Karpas-422 (cell line): Measurements from ENCODE around the gene HHIPL1. TPM values are rescaled to one million over a fixed set of nuclear protein-coding genes. Genes with fewer than 3 reads are reported as not detected.
A peak's percentile ranks its signal among the peaks of the same experiment; 100 is the strongest.

Experiments used
- DNase-seq: peaks from one replicate; pipeline ENCODE4 v3.0.0-alpha.2; 2015
- H2AFZ ChIP-seq: fragments of 200-600 bp; sonication (generic); 2 replicates; pipeline ENCODE4 v1.6.1; 2014; ENCODE audit warnings: antibody characterized with exemption, low read length, mixed read lengths
- H3K27ac ChIP-seq: fragments of 200-600 bp; sonication (generic); 2 replicates; pipeline ENCODE4 v1.5.1; 2014; ENCODE audit warnings: mild to moderate bottlenecking, low read length, moderate library complexity
- H3K27me3 ChIP-seq: fragments of 200-600 bp; sonication (generic); 2 replicates; pipeline ENCODE4 v1.6.1; 2014; ENCODE audit warnings: low read length, mixed read lengths
- H3K36me3 ChIP-seq: fragments of 200-600 bp; sonication (generic); 2 replicates; pipeline ENCODE4 v1.6.1; 2014; ENCODE audit warnings: low read length, mixed read lengths; ENCODE audit not compliant: insufficient read depth
- H3K4me1 ChIP-seq: fragments of 200-600 bp; sonication (generic); 2 replicates; pipeline ENCODE4 v1.6.1; 2014; ENCODE audit warnings: mild to moderate bottlenecking, low read length, mixed read lengths
- H3K4me2 ChIP-seq: fragments of 200-600 bp; sonication (generic); 2 replicates; pipeline ENCODE4 v1.6.1; 2014; ENCODE audit warnings: low read length, low read depth, mild to moderate bottlenecking; ENCODE audit not compliant: poor library complexity, severe bottlenecking
- H3K4me3 ChIP-seq: fragments of 200-600 bp; sonication (generic); 2 replicates; pipeline ENCODE4 v1.5.1; 2014; ENCODE audit warnings: mild to moderate bottlenecking, antibody characterized with exemption, low read length, mixed read lengths
- H3K79me2 ChIP-seq: fragments of 200-600 bp; sonication (generic); 2 replicates; pipeline ENCODE4 v1.6.1; 2014; ENCODE audit warnings: mild to moderate bottlenecking, low read length, mixed read lengths
- H3K9ac ChIP-seq: fragments of 200-600 bp; sonication (generic); 2 replicates; pipeline ENCODE4 v1.6.0; 2014; ENCODE audit warnings: low read length
- H3K9me2 ChIP-seq: fragments of 200-600 bp; sonication (generic), shearing (Covaris generic); replicated peaks from 2 replicates; pipeline ENCODE4 v1.6.0; 2014; ENCODE audit warnings: mild to moderate bottlenecking, low read length, moderate library complexity; ENCODE audit not compliant: insufficient read depth
- H3K9me3 ChIP-seq: fragments of 300-700, 200-600 bp; sonication (generic); 2 replicates; pipeline ENCODE4 v1.6.1; 2014; ENCODE audit warnings: low read length, mixed read lengths
- H4K20me1 ChIP-seq: fragments of 200-600 bp; sonication (generic); 2 replicates; pipeline ENCODE4 v1.6.1; 2014; ENCODE audit warnings: mild to moderate bottlenecking, antibody characterized with exemption, low read length, low read depth; ENCODE audit not compliant: insufficient read depth
- total RNA-seq: library from RNA; depleted of rRNA; stranded (reverse); fragments of >200 nt; shearing (Covaris generic); gene quantifications from 2 replicates; pipeline ENCODE4 v1.2.3, GENCODE V29; 2014; ENCODE audit warnings: low replicate concordance

The HHIPL1 gene
- total RNA-seq, 1 experiment from 2014 or later: not detected

DNA sequence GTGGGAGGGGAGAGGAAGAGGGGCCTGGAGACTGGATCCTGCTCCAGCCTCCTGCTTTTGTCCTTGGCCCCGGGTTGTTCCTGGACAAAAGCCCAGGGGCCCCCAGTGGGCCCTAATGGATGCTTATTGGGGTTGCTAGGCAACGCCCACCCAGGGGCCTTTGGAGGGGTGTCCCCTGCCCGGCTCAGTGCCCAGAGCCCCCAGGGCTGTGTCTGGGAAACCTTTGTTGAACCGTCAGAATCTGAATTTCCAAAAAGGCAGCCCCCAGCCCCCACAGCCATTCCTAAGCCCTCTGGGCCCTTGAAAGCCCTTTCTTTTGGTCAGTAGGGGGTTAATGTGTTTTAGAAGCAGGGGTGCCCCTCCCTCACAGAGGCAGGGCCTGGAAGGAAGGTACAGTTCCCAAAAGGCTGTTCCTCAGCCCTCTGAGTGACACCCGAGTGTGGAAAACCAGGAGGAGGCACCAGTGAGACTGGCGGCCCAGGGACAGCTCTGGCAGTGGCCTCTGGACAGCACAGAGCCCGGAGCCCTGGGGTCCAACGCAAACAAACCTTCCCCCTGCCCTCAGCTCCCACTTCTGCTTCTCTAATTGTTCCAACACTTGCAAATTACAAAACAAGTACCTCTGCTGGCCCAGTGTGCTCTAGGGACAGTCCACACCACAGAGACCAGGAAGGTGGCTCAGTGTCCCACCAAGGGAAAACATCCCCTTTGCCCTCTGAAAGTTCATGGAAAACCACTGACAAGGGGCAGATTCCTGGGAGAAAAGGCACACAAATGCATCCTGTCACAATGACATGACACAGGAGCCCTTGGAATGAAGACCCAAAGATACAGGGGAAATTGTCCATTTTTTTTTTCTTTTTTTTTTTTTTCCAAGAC lies 19.4 kb downstream of the HHIPL1 start:
- H3K4me1 ChIP-seq: peaks cover 17% of the 10 kb centered on the region
- no peaks in the 10 kb centered on the region for H3K27me3 ChIP-seq
- H2AFZ ChIP-seq: no peak overlapping the region
- H3K9me2 ChIP-seq: no peaks in the 10 kb centered on the region
- DNase-seq: no peak
- H3K27ac ChIP-seq: no peak overlapping the region
- H3K4me2 ChIP-seq: no peak overlapping the region
- H3K9me3 ChIP-seq: no peaks in the 10 kb centered on the region
- 0 out of 2 replicates have a peak overlapping the region, but pooled peaks have one; percentile 11 for H3K9ac ChIP-seq
- H4K20me1 ChIP-seq: no peaks in the 10 kb centered on the region; the same call in 1 of the 2 replicates
- H3K4me3 ChIP-seq: no peak overlapping the region
- H3K79me2 ChIP-seq: no peaks in the 10 kb centered on the region
- no peaks in the 10 kb centered on the region for H3K36me3 ChIP-seq

DNA sequence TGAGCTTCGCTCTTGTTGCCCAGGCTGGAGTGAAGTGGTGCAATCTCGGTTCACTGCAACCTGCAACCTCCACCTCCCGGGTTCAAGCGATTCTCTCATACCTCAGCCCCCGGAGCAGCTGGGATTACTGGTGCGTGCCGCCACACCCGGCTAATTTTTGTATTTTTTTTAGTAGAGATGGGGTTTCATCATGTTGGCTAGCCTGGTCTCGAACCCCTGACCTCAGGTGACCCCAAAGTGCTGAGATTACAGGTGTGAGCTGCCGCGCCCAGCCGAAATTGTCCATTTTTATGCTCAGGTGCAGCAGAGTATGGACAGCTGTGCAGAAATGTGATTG lies 20.0 kb downstream of the HHIPL1 start:
- Histone ChIP-seq H3K27me3 (no peaks in the 10 kb centered on the region), H3K27ac (no peak overlapping the region), H3K9me3 (no peaks in the 10 kb centered on the region), H3K4me2 (no peak overlapping the region), H3K36me3 (no peaks in the 10 kb centered on the region), H4K20me1 (no peaks in the 10 kb centered on the region; the same call in 1 of the 2 replicates), H2AFZ (no peak overlapping the region), H3K4me3 (no peak overlapping the region), H3K79me2 (no peaks in the 10 kb centered on the region), H3K9ac (no peak overlapping the region), H3K9me2 (no peaks in the 10 kb centered on the region), H3K4me1 (peaks cover 17% of the 10 kb centered on the region)
- peak; percentile 73 for DNase-seq

DNA sequence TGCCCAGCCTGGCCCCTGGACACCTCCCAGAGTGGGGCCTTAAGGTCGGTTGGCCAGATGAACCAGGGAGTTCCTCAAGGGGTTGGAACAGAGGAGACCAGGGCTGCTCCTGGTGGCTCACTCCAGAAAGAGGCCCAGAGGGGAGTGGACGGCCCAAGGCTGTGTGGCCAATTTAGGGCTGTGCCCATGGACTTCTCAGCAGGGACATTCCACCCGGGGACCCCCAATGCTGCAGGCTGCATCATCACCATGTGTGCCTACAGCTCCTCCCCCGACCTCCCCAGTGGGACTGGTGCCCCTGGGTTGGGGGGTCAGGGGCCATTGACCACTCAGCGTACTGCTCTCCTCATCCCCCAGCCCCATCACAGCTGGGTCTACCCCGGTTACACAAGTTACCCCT lies 21.6 kb downstream of the HHIPL1 start:
- no peaks in the 10 kb centered on the region; the same call in 1 of the 2 replicates for H4K20me1 ChIP-seq
- no peaks in the 10 kb centered on the region for H3K9me3 ChIP-seq
- no peaks in the 10 kb centered on the region for H3K36me3 ChIP-seq
- H3K9ac ChIP-seq: no peak overlapping the region
- H2AFZ ChIP-seq: no peak overlapping the region
- H3K27me3 ChIP-seq: no peaks in the 10 kb centered on the region
- H3K4me2 ChIP-seq: no peak overlapping the region
- no peak overlapping the region for H3K27ac ChIP-seq
- no peak for DNase-seq
- H3K4me3 ChIP-seq: no peak overlapping the region
- H3K4me1 ChIP-seq: peaks cover 17% of the 10 kb centered on the region
- no peaks in the 10 kb centered on the region for H3K9me2 ChIP-seq
- no peaks in the 10 kb centered on the region for H3K79me2 ChIP-seq

DNA sequence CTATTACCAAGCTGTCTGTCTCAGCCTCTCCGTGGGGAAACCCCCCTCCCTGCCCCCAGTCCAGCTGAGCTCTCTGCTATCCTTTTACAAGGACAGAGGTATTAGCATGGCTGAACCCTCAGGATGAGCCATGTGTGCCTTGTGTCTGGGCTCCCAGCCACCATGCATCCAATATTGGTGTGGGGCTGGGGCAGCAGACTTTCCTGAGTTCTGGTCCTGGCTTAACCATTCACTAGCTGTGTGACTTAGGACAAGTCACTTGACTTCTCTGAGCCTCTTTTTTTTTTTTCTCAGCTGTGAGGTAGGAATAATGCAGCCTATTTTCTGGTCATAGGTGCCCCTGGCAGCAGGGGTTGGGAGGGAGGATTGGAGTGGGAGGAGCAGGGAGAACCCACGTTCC lies 22.1 kb downstream of the HHIPL1 start:
- no peak overlapping the region for H3K9ac ChIP-seq

DNA sequence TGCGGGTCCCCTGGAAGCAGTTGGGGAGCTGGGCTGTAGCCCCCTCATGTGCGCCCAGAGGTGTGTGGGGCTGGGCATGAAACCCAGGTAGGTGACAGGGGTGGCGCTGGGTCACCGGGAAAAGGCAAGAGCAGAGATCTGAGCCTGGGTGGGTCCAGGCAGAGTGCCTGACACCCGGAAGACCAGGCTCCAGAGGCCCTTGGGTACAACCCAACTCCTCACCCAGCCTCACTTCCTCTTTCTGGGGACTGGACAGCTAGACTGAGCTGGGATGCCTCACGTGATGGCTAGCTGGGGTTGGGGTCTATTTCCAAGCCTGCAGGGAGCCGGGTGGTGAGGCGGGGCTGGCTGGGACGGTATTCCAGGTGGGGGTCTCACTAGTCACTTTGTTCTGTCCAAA lies 22.9 kb downstream of the HHIPL1 start:
- peak; percentile 50 for DNase-seq
- H3K27me3 ChIP-seq: no peaks in the 10 kb centered on the region
- H3K27ac ChIP-seq: no peak overlapping the region
- H3K4me2 ChIP-seq: no peak overlapping the region
- no peak overlapping the region for H3K4me3 ChIP-seq
- peaks cover 17% of the 10 kb centered on the region for H3K4me1 ChIP-seq
- no peak overlapping the region for H2AFZ ChIP-seq
- no peak overlapping the region for H3K9ac ChIP-seq
- no peaks in the 10 kb centered on the region; the same call in 1 of the 2 replicates for H4K20me1 ChIP-seq
- no peaks in the 10 kb centered on the region for H3K36me3 ChIP-seq
- H3K79me2 ChIP-seq: no peaks in the 10 kb centered on the region
- no peaks in the 10 kb centered on the region for H3K9me3 ChIP-seq
- H3K9me2 ChIP-seq: no peaks in the 10 kb centered on the region

More for the DNA sequence above, 22.1 kb downstream of the HHIPL1 start:
- H3K27ac ChIP-seq: no peak overlapping the region
- no peak for DNase-seq
- H3K9me2 ChIP-seq: no peaks in the 10 kb centered on the region
- H3K9me3 ChIP-seq: no peaks in the 10 kb centered on the region
- no peaks in the 10 kb centered on the region for H3K36me3 ChIP-seq
- H2AFZ ChIP-seq: no peak overlapping the region
- H3K79me2 ChIP-seq: no peaks in the 10 kb centered on the region
- no peaks in the 10 kb centered on the region for H3K27me3 ChIP-seq
- no peak overlapping the region for H3K4me2 ChIP-seq
- H4K20me1 ChIP-seq: no peaks in the 10 kb centered on the region; the same call in 1 of the 2 replicates
- no peak overlapping the region for H3K4me3 ChIP-seq
- peaks cover 17% of the 10 kb centered on the region for H3K4me1 ChIP-seq

DNA sequence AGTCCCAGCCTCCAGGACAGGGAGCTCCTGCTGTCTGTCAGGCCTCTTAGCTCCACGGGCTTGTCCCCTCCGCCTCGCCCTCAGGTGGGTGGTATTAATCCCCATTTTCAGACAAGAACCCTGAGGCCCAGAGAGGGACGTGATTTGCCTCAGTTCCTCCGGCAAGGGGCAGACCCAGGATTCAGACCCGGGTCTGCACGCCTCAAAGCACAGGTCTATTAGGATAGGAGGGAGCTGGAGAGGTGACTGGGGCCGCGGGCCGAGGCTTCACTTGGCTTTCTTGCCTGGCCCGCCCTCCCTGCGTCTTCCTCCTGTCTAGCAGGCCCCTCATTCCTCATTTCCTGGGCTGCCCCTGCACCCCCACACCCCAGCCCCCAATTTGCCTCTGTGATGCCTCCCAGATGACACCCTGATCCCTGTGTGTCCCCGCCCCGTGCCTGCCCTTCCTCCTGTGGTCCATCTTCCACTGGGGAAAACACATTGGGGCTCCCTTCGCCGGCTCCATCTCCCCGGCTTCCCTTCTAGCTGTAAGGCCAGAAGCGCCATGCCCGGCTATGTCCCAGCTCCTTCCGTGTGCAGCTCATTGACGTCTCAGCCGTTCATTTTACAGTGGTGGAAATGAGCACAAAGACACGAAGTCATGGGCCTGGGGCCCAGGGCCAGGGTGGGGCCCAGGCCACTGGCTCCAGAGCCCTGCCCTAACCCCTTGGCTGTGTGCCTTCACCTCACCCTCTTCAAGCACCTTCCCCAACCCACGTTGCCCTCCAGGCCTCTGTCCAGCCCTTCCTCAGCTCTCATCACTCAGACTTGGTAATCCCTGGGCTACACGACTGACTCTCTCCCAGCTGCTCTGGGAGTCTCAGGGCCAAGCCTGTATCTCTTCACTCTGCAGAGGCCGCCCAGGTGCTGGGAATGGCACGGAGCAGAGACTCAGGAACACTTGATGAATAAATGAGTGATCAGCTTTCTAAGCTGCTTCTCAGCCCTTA lies 23.7 kb downstream of the HHIPL1 start:
- no peaks in the 10 kb centered on the region for H3K27me3 ChIP-seq
- H3K9ac ChIP-seq: no peak overlapping the region
- H3K27ac ChIP-seq: no peak overlapping the region
- no peak overlapping the region for H2AFZ ChIP-seq
- H3K9me2 ChIP-seq: no peaks in the 10 kb centered on the region
- H3K36me3 ChIP-seq: no peaks in the 10 kb centered on the region
- no peaks in the 10 kb centered on the region for H4K20me1 ChIP-seq
- H3K9me3 ChIP-seq: no peaks in the 10 kb centered on the region
- no peak overlapping the region for H3K4me3 ChIP-seq
- no peaks in the 10 kb centered on the region for H3K79me2 ChIP-seq
- DNase-seq: no peak
- H3K4me1 ChIP-seq: peaks cover 17% of the 10 kb centered on the region
- H3K4me2 ChIP-seq: no peak overlapping the region

DNA sequence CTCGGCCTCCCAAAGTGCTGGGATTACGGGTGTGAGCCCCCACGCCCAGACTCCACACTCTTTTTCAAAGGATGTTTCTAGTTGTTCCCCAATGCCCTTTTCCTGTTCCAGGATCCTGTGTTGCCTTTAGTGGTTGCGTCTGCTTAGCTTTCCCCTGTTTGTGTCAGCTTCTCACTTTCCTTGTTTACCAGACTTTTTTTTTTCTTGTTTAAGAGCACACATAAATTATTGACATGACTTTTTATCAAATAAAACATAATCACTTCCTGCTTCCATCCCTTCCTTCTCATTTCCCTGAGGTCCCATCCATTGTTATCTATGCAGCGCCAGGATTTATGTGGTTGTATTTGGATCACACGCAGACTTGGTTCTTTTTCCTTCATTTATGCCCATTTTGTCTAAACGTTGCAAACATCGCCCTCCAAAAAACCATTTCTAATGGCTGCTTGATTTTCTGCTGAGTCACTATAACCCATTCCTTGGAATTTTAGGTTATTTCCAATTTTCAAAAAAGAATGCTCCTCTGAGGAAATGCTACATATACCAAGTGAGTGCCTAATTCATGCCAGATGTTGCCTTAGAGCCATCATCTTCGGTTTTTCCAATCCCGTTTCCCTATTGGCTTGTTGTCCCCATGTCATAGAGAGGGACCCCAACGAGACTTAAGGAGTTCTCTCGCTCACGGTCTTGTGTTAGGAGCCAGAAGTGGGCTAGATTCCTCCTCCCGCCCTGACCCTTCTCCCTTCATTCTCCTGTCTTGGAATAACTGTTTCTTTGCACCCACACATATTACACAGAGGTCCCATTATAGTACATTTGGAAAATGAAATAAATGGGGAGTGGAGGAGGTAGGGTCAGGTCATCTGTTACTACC lies 25.7 kb downstream of the HHIPL1 start:
- Histone ChIP-seq H3K27me3 (no peaks in the 10 kb centered on the region), H3K9me2 (no peaks in the 10 kb centered on the region), H2AFZ (no peak overlapping the region), H3K9ac (no peak overlapping the region), H3K27ac (no peak overlapping the region), H3K4me3 (no peak overlapping the region), H4K20me1 (no peaks in the 10 kb centered on the region), H3K36me3 (no peaks in the 10 kb centered on the region), H3K4me2 (no peak overlapping the region), H3K79me2 (no peaks in the 10 kb centered on the region), H3K4me1 (no peaks in the 10 kb centered on the region), H3K9me3 (no peaks in the 10 kb centered on the region)
- DNase-seq: no peak
